MG63 (cell line): Measurements from ENCODE around the gene KLHDC7A. TPM values are rescaled to one million over a fixed set of nuclear protein-coding genes. Genes with fewer than 3 reads are reported as not detected.

Source experiments
- DNase-seq: peaks from one replicate; pipeline ENCODE4 v3.0.0-alpha.2; 2020
- H3K27me3 ChIP-seq: fragments of 250-450 bp; sonication (Bioruptor Pico); 2 replicates; pipeline ENCODE4 v1.5.1; 2020; ENCODE audit warnings: mild to moderate bottlenecking, moderate library complexity
- H3K36me3 ChIP-seq: fragments of 250-450 bp; sonication (Bioruptor Pico); 2 replicates; pipeline ENCODE4 v1.5.1; 2020; ENCODE audit warnings: mild to moderate bottlenecking, moderate library complexity
- H3K4me3 ChIP-seq: fragments of 250-450 bp; sonication (Bioruptor Pico); 2 replicates; pipeline ENCODE4 v1.5.1; 2020; ENCODE audit warnings: mild to moderate bottlenecking, moderate library complexity
- H3K9me3 ChIP-seq: fragments of 250-450 bp; sonication (Bioruptor Pico); 2 replicates; pipeline ENCODE4 v1.5.1; 2020; ENCODE audit warnings: mild to moderate bottlenecking, moderate library complexity
- total RNA-seq: library from RNA; depleted of rRNA; stranded (reverse); fragments of >200 nt; shearing (Covaris generic); gene quantifications from 2 replicates; pipeline ENCODE4 v1.2.3, GENCODE V29; 2014; ENCODE audit warnings: low replicate concordance

KLHDC7A gene
- total RNA-seq, 1 experiment from 2014 or later, result 0.95 TPM

DNA sequence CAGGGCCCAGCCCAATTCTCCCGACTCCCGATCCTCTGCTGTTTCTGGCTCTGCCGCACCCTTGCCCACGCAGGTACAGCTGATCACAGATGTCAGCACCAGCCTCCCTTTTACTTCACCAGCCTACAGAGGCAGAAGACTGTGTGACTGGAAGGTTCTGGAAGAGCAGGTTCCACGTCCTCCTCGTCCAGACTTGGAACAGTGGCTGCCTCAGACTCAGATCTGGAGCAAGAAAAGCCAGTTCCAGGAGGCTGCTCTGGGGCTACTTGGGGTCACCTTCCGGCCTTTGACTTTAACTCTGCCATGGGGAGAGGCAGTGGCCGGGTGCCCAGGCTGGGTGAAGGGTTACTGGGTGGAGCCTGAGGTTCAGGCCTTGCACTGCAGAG lies 16.1 kb upstream of the KLHDC7A start:
- no peaks in the 10 kb centered on the region for H3K9me3 ChIP-seq
- no peak for DNase-seq
- peaks cover 6% of the 10 kb centered on the region; the same call in 1 of the 2 replicates for H3K27me3 ChIP-seq
- H3K36me3 ChIP-seq, result no peaks in the 10 kb centered on the region
- H3K4me3 ChIP-seq, result no peak overlapping the region

DNA sequence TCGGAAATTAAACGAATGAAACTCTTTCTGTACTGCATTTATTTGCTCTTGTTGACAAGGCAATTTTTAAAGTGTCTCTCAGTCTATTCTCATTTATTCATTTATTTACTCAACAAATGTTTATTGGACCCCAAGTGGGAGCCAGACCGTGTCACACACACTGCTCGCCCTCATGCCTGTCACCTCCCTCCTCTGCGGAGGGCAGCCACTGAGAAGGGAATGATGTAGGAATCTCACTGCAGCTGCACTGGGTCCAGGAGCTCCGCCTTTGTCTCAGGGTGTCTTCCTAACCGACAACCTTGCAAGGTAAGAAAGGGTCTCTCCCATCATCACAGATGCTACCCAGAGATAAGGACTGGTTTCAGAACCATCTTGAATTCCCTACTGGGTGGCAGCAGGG lies 14.1 kb upstream of the KLHDC7A start:
- no peaks in the 10 kb centered on the region for H3K27me3 ChIP-seq
- no peaks in the 10 kb centered on the region for H3K36me3 ChIP-seq
- no peaks in the 10 kb centered on the region for H3K9me3 ChIP-seq
- DNase-seq, result no peak
- no peak overlapping the region for H3K4me3 ChIP-seq

GRCh38 chr1:18468570-18468969 lies 12.2 kb upstream of the KLHDC7A start:
- Histone ChIP-seq H3K36me3 (no peaks in the 10 kb centered on the region), H3K9me3 (no peaks in the 10 kb centered on the region), H3K27me3 (no peaks in the 10 kb centered on the region), H3K4me3 (no peak overlapping the region)
- no peak for DNase-seq

GRCh38 chr1:18469514-18469913 lies 11.2 kb upstream of the KLHDC7A start:
- Histone ChIP-seq H3K9me3 (no peaks in the 10 kb centered on the region), H3K36me3 (no peaks in the 10 kb centered on the region), H3K27me3 (no peaks in the 10 kb centered on the region), H3K4me3 (no peak overlapping the region)
- DNase-seq, result no peak

- Histone ChIP-seq H3K27me3 (no peaks in the 10 kb centered on the region), H3K9me3 (no peaks in the 10 kb centered on the region), H3K4me3 (no peak overlapping the region), H3K36me3 (no peaks in the 10 kb centered on the region)
- no peak for DNase-seq
These were observed 9.9 kb upstream of the KLHDC7A start for GRCh38 chr1:18470671-18471355.

DNA sequence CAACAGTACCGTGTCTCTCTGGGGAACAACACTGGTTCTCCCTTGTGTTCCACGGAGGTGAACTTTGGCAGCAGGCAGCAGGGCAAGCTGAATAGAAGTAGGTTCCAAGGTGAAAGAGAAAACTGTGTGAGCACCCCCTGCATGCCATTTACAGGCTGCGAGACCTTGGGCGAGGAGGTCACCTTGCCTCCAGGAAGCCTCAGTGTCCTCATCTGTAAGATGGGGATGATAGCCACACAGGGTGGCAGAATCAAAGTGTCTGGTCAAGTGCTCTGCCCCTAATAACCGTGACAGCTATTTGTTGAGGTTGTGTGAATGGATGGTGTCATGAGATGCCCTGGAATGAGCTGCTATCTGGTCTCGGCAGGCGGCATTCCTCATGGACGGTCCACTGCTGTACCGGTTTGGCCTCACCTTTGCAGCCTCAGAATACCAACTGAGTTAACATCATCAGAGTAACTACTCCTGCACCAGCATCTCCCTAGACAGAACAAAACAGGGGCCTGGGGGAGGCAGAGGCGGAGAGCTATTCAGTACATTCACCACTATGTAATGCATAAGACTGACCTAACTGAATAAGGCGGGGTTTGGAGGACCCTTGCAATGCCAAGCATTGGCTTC lies 7.4 kb upstream of the KLHDC7A start:
- Histone ChIP-seq H3K36me3 (no peaks in the 10 kb centered on the region), H3K4me3 (no peak overlapping the region), H3K9me3 (no peaks in the 10 kb centered on the region), H3K27me3 (no peaks in the 10 kb centered on the region)
- no peak for DNase-seq

DNA sequence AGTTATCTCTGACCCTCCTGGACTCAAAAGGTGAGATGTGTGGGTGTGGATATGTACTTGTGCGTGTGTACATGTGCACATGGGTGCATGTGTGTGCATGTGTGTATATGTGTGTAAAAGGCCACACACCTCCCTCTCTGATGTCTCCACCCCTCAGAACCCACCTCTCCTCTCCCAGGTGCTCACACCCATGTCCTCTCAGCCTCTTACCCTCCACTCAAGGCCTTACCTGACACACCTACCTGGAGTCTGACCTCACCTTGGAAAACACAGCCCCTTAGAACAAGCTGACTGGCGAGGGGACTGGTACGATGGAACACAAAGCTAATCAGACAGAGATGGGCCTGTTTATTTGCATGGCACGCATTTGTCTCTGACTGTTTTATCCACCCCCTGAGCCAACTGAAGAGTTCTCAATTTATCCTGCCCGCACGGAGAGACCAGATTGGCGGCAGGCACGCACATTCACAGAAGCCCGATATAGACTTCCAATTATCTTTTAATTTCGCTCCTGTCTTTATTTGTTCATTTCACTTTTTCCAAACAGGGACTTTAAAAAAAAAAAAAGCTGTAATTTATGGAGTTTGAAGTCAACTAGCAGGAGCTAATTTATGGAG lies 6.1 kb upstream of the KLHDC7A start:
- H3K9me3 ChIP-seq, result no peaks in the 10 kb centered on the region

DNA sequence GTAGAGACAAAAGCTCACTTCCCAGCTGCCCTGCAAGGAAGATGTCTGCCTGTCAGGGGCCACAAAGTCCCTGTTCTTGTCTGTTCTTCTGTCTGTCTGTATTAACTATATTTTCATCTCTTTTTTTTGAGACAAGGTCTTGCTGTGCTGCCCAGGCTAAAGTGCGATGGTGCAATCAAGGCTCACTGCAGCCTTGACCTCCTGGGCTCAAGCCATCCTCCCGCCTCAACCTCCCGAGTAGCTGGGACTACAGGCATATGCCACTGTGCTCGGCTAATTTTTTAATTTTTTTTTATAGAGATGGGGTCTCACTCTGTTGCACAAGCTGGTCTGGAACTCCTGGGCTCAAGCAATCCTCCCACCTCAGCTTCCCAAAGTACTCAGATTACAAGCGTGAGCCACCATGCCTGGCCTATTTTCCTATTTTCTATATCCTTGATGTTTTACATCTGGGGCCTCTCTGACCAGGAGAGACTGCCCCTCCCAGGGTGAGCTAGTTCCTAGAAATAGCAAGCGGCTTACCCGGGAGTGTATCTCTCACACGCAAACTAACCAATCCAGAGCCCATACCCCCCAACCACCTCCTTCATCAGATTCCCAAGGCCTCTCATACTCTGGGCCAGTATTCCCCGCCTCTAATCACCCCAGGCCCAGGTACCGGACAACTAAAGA lies 5.4 kb upstream of the KLHDC7A start:
- Histone ChIP-seq H3K9me3 (no peaks in the 10 kb centered on the region), H3K27me3 (no peaks in the 10 kb centered on the region)
- no peak for DNase-seq

More for the DNA sequence above, 6.1 kb upstream of the KLHDC7A start:
- Histone ChIP-seq H3K27me3 (no peaks in the 10 kb centered on the region), H3K36me3 (no peaks in the 10 kb centered on the region), H3K4me3 (no peak overlapping the region)
- DNase-seq, result no peak

DNA sequence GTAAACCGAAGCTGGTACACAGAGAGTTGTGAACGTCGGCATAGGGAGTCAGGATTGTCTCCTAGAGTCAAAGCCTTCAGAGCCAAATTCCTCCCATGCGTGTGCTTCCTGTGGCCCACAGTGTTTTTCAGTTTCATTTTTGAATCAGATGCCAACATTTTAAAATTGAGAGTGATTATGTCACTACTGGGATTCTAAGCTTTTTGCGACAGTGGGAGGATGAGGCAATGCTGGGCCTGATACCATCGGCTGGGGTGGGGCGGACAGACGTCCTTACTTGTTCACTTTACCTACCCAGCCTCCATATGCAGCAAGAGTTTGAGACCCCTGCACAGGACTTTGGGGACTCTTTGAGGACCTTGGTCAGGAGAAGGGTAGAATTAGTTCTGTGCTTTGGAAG lies 1.3 kb upstream of the KLHDC7A start:
- Histone ChIP-seq H3K36me3 (no peaks in the 10 kb centered on the region), H3K27me3 (no peaks in the 10 kb centered on the region), H3K9me3 (no peaks in the 10 kb centered on the region), H3K4me3 (no peak overlapping the region)
- DNase-seq, result no peak

More for the DNA sequence above, 5.4 kb upstream of the KLHDC7A start:
- H3K4me3 ChIP-seq, result no peak overlapping the region
- H3K36me3 ChIP-seq, result no peaks in the 10 kb centered on the region

DNA sequence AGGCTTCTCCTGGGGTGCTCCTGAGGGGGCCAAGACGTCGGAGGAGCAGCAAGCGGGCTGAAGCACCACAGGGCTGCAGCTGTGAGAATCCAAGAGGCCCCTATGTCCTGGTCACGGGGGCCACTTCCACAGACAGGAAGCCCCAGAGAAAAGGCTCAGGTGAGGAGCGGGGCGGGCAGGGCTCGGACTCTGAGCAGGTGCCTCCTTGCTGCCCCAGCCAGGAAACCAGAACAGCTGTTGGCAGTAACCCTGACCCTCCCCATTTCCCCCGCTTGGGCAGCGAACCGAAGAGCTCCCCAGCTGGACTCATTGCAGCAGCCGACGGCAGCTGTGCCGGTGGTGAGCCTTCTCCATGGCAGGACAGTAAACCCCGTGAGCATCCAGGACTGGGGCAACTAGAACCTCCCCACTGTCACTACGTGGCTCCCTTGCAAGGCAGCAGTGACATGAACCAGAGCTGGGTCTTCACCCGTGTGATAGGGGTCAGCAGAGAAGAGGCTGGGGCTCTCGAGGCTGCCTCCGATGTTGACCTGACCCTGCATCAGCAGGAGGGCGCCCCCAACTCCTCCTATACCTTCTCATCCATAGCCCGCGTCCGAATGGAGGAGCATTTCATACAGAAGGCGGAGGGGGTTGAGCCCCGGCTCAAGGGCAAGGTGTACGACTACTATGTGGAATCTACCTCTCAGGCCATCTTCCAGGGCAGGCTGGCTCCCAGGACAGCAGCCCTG lies 625 bp downstream of the KLHDC7A start:
- Histone ChIP-seq H3K36me3 (no peaks in the 10 kb centered on the region), H3K27me3 (no peaks in the 10 kb centered on the region), H3K4me3 (no peak overlapping the region), H3K9me3 (no peaks in the 10 kb centered on the region)
- DNase-seq, result no peak

GRCh38 chr1:18481921-18482701 lies 1.4 kb downstream of the KLHDC7A start:
- no peak for DNase-seq
- Histone ChIP-seq H3K27me3 (no peaks in the 10 kb centered on the region), H3K36me3 (no peaks in the 10 kb centered on the region), H3K9me3 (no peaks in the 10 kb centered on the region), H3K4me3 (no peak overlapping the region)

GRCh38 chr1:18482721-18483425 lies 2.1 kb downstream of the KLHDC7A start:
- no peak for DNase-seq
- H3K9me3 ChIP-seq, result no peaks in the 10 kb centered on the region
- H3K27me3 ChIP-seq, result no peaks in the 10 kb centered on the region

GRCh38 chr1:18484276-18484675 lies 3.5 kb downstream of the KLHDC7A start:
- H3K36me3 ChIP-seq, result no peaks in the 10 kb centered on the region
- H3K27me3 ChIP-seq, result no peaks in the 10 kb centered on the region
- DNase-seq, result no peak
- no peaks in the 10 kb centered on the region for H3K9me3 ChIP-seq
- no peak overlapping the region for H3K4me3 ChIP-seq

More at GRCh38 chr1:18482721-18483425, 2.1 kb downstream of the KLHDC7A start:
- no peaks in the 10 kb centered on the region for H3K36me3 ChIP-seq
- no peak overlapping the region for H3K4me3 ChIP-seq

- Histone ChIP-seq H3K36me3 (no peaks in the 10 kb centered on the region), H3K4me3 (no peak overlapping the region), H3K9me3 (no peaks in the 10 kb centered on the region), H3K27me3 (no peaks in the 10 kb centered on the region)
- no peak for DNase-seq
These were observed 4.0 kb downstream of the KLHDC7A start for GRCh38 chr1:18484721-18485120.

DNA sequence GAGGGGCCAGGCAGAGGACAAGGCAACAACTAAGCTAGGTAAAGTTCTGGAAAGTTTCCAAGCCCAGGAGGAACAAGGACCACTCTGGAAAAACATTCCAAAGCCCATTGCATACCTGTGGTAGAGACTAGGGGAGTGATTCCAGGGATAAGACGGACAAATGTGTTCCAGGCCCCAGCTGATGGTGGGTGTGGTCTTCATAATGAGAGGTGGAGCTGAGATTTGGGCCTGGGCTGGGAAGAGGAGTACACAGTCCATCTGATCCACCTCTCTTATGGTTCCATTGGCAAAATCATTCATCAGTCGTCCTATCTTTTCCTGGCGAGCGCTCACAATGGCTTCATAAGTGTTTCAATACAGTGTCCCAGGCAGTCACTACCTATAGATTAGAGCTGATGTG lies 4.5 kb downstream of the KLHDC7A start:
- Histone ChIP-seq H3K4me3 (no peak overlapping the region), H3K27me3 (no peaks in the 10 kb centered on the region), H3K36me3 (no peaks in the 10 kb centered on the region), H3K9me3 (no peaks in the 10 kb centered on the region)
- DNase-seq, result no peak

- no peaks in the 10 kb centered on the region for H3K9me3 ChIP-seq
- peaks cover 3% of the 10 kb centered on the region for H3K27me3 ChIP-seq
- DNase-seq, result no peak
- no peaks in the 10 kb centered on the region for H3K36me3 ChIP-seq
- no peak overlapping the region for H3K4me3 ChIP-seq
These were observed 5.5 kb downstream of the KLHDC7A start for GRCh38 chr1:18486195-18486594.
